Stimulated activated CD4-positive, alpha-beta T cell treated with anti-CD3 and anti-CD28 coated beads, Interleukin-1b, Interleukin-23, amount 100 ng/mL, for 4 hours (primary cell): Measurements from ENCODE around the gene IGSF10.
"Not testable (repeated sequence)": the region's sequence is repeated elsewhere in the genome, so short reads cannot be mapped to it uniquely, and the experiment has no call there.

Source experiments
- DNase-seq, 2 donors: peaks; one replicate each; pipeline ENCODE4 v3.0.0-alpha.2; 2020; ENCODE audit warnings: low read depth in 2 of 2

The IGSF10 gene

GRCh38 chr3:151460774-151461450 is at the start of gene IGSF10:
Gene IGSF10, minus strand, starts transcription at chr3:151461061. Its CDS starts 2,352 bp downstream, at chr3:151458709.
- no peak for DNase-seq

GRCh38 chr3:151509468-151510135 is 48.7 kb upstream of the IGSF10 start:
- DNase-seq, result not testable (repeated sequence)

- DNase-seq, result no peak
These were observed 43.7 kb upstream of the IGSF10 start for GRCh38 chr3:151504606-151505005.

- no peak for DNase-seq
These were observed 42.2 kb upstream of the IGSF10 start for GRCh38 chr3:151503074-151503473.

- no peak for DNase-seq
These were observed 41.2 kb upstream of the IGSF10 start for GRCh38 chr3:151501923-151502632.

GRCh38 chr3:151501171-151501922 is 40.5 kb upstream of the IGSF10 start:
- no peak for DNase-seq

GRCh38 chr3:151499168-151499567 is 38.3 kb upstream of the IGSF10 start:
- DNase-seq, result no peak

GRCh38 chr3:151491525-151491924 is 30.7 kb upstream of the IGSF10 start:
- no peak for DNase-seq

GRCh38 chr3:151487833-151488232 is 27.0 kb upstream of the IGSF10 start:
- DNase-seq, result not testable (repeated sequence)

- no peak for DNase-seq
These were observed 23.2 kb upstream of the IGSF10 start for GRCh38 chr3:151483961-151484520.

- DNase-seq, result no peak
These were observed 22.6 kb upstream of the IGSF10 start for GRCh38 chr3:151483488-151483887.

- DNase-seq, result no peak
These were observed 19.6 kb upstream of the IGSF10 start for GRCh38 chr3:151480492-151480891.

- DNase-seq, result no peak
These were observed 18.6 kb upstream of the IGSF10 start for GRCh38 chr3:151479452-151479851.

GRCh38 chr3:151478335-151478697 is 17.5 kb upstream of the IGSF10 start:
- DNase-seq, result no peak

- no peak for DNase-seq
These were observed 16.9 kb upstream of the IGSF10 start for GRCh38 chr3:151477591-151478334.

GRCh38 chr3:151476344-151477018 is 15.6 kb upstream of the IGSF10 start:
- DNase-seq, result no peak

- DNase-seq, result peak in 1 of 2 donors; percentile 27
These were observed 7.5 kb upstream of the IGSF10 start for GRCh38 chr3:151468284-151468917.

- no peak for DNase-seq
These were observed 6.2 kb upstream of the IGSF10 start for GRCh38 chr3:151467069-151467468.

- no peak for DNase-seq
These were observed 2.1 kb upstream of the IGSF10 start for GRCh38 chr3:151462991-151463390.

GRCh38 chr3:151462278-151462780 is 1.5 kb upstream of the IGSF10 start:
- no peak for DNase-seq
